ENCODE results near the gene MYO3A. TPM values are rescaled to one million over a fixed set of nuclear protein-coding genes. Genes with fewer than 3 reads are reported as not detected.

The MYO3A gene
- total and polyA plus RNA-seq, 2 experiments from 2014 or later = 3.0 to 10.7 TPM

DNA sequence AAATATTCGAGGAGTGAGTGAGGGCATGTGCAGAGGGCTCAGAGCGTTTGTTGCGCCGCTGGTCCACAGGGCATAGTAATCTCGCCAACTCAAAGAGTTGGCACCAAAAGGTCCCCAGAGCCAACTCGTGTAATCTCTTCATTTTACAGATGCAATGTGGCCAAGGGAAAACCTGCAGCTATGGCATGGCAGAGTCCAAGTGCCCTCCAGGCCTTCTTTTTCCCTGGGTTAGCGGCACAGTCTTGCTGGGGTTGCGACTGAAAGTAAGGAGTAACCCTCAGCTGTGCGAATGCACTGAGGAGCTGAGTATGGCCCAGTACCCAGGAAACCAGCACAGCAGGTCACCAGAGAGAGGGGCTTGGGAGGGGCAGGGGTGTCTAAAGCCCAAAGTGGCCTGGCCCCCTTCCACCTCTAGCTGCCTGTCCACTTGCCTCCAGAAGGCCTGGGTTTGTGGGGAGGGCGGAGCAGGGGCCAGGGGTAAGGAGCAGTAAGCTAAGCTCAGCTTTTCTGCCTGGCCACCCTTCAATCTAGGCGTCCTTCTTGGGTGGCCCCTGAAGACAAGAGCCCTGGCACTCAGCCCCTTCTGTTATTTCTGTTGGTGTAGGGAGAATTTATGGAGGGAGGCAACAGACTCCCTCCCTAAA lies 279.2 kb downstream of the MYO3A start:
- Mint-ChIP-seq H3K9me3 (no peaks in the 10 kb centered on the region; the same call in 2 of the 3 replicates), H3K27me3 (ENCODE audit: insufficient read depth, low read depth, poor library complexity) (peaks cover 40% of the 10 kb centered on the region), H3K4me1 (peaks cover 37% of the 10 kb centered on the region), H3K36me3 (ENCODE audit: low read depth) (no peaks in the 10 kb centered on the region; the same call in 2 of the 3 replicates), H3K4me3 (peak overlapping the region; percentile 76), H3K27ac (no peak overlapping the region)
- no peaks in the 10 kb centered on the region for H3K36me3 ChIP-seq (ENCODE audit: insufficient read depth)
- peak overlapping the region; percentile 53 for H3K4me3 ChIP-seq
- no peaks in the 10 kb centered on the region for H4K20me1 ChIP-seq (replicated peaks; ENCODE audit: insufficient read depth)
- H3K4me2 ChIP-seq = peak overlapping the region; percentile 91
- H3K27me3 ChIP-seq (ENCODE audit: insufficient read depth) = peaks cover 94% of the 10 kb centered on the region
- no peaks in the 10 kb centered on the region for H3K79me2 ChIP-seq (replicated peaks; ENCODE audit: insufficient read depth)
- H2AFZ ChIP-seq = no peak overlapping the region
- H3F3A ChIP-seq (replicated peaks; ENCODE audit: low read depth) = peaks cover 12% of the 10 kb centered on the region; the same call in 1 of the 2 replicates
- peaks cover 41% of the 10 kb centered on the region for H3K4me1 ChIP-seq (ENCODE audit: insufficient read depth)
- H3K9me2 ChIP-seq (ENCODE audit: insufficient read depth) = no peaks in the 10 kb centered on the region
- no peak for TF ChIP-seq JUNB (IDR thresholded peaks at IDR 0.05; ENCODE audit: unreplicated experiment)
- no peak for TF ChIP-seq ZNF331 (CRISPR knock-in tag; IDR thresholded peaks at IDR 0.05; ENCODE audit: low read depth)
- TF ChIP-seq, protein P1, sequence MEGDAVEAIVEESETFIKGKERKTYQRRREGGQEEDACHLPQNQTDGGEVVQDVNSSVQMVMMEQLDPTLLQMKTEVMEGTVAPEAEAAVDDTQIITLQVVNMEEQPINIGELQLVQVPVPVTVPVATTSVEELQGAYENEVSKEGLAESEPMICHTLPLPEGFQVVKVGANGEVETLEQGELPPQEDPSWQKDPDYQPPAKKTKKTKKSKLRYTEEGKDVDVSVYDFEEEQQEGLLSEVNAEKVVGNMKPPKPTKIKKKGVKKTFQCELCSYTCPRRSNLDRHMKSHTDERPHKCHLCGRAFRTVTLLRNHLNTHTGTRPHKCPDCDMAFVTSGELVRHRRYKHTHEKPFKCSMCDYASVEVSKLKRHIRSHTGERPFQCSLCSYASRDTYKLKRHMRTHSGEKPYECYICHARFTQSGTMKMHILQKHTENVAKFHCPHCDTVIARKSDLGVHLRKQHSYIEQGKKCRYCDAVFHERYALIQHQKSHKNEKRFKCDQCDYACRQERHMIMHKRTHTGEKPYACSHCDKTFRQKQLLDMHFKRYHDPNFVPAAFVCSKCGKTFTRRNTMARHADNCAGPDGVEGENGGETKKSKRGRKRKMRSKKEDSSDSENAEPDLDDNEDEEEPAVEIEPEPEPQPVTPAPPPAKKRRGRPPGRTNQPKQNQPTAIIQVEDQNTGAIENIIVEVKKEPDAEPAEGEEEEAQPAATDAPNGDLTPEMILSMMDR (conservative IDR thresholded peaks at IDR 0.05; ENCODE audit: low read depth in 2 of 2) = no peak
- TF ChIP-seq EZH2phosphoT487 (IDR thresholded peaks at IDR 0.05; ENCODE audit: unreplicated experiment) = no peak
- TF ChIP-seq ZNF114 (CRISPR knock-in tag; IDR thresholded peaks at IDR 0.05) = no peak
- no peak for TF ChIP-seq NANOG (IDR thresholded peaks at IDR 0.05; ENCODE audit: borderline replicate concordance)
- TF ChIP-seq, protein P2, sequence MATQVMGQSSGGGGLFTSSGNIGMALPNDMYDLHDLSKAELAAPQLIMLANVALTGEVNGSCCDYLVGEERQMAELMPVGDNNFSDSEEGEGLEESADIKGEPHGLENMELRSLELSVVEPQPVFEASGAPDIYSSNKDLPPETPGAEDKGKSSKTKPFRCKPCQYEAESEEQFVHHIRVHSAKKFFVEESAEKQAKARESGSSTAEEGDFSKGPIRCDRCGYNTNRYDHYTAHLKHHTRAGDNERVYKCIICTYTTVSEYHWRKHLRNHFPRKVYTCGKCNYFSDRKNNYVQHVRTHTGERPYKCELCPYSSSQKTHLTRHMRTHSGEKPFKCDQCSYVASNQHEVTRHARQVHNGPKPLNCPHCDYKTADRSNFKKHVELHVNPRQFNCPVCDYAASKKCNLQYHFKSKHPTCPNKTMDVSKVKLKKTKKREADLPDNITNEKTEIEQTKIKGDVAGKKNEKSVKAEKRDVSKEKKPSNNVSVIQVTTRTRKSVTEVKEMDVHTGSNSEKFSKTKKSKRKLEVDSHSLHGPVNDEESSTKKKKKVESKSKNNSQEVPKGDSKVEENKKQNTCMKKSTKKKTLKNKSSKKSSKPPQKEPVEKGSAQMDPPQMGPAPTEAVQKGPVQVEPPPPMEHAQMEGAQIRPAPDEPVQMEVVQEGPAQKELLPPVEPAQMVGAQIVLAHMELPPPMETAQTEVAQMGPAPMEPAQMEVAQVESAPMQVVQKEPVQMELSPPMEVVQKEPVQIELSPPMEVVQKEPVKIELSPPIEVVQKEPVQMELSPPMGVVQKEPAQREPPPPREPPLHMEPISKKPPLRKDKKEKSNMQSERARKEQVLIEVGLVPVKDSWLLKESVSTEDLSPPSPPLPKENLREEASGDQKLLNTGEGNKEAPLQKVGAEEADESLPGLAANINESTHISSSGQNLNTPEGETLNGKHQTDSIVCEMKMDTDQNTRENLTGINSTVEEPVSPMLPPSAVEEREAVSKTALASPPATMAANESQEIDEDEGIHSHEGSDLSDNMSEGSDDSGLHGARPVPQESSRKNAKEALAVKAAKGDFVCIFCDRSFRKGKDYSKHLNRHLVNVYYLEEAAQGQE (IDR thresholded peaks at IDR 0.05; ENCODE audit: unreplicated experiment) = no peak
- no peak for TF ChIP-seq STAT1 (IDR thresholded peaks at IDR 0.05; ENCODE audit: unreplicated experiment)
- no peak for TF ChIP-seq POLR2AphosphoS5 (IDR thresholded peaks at IDR 0.05; ENCODE audit: low read depth)
- TF ChIP-seq, protein P3, sequence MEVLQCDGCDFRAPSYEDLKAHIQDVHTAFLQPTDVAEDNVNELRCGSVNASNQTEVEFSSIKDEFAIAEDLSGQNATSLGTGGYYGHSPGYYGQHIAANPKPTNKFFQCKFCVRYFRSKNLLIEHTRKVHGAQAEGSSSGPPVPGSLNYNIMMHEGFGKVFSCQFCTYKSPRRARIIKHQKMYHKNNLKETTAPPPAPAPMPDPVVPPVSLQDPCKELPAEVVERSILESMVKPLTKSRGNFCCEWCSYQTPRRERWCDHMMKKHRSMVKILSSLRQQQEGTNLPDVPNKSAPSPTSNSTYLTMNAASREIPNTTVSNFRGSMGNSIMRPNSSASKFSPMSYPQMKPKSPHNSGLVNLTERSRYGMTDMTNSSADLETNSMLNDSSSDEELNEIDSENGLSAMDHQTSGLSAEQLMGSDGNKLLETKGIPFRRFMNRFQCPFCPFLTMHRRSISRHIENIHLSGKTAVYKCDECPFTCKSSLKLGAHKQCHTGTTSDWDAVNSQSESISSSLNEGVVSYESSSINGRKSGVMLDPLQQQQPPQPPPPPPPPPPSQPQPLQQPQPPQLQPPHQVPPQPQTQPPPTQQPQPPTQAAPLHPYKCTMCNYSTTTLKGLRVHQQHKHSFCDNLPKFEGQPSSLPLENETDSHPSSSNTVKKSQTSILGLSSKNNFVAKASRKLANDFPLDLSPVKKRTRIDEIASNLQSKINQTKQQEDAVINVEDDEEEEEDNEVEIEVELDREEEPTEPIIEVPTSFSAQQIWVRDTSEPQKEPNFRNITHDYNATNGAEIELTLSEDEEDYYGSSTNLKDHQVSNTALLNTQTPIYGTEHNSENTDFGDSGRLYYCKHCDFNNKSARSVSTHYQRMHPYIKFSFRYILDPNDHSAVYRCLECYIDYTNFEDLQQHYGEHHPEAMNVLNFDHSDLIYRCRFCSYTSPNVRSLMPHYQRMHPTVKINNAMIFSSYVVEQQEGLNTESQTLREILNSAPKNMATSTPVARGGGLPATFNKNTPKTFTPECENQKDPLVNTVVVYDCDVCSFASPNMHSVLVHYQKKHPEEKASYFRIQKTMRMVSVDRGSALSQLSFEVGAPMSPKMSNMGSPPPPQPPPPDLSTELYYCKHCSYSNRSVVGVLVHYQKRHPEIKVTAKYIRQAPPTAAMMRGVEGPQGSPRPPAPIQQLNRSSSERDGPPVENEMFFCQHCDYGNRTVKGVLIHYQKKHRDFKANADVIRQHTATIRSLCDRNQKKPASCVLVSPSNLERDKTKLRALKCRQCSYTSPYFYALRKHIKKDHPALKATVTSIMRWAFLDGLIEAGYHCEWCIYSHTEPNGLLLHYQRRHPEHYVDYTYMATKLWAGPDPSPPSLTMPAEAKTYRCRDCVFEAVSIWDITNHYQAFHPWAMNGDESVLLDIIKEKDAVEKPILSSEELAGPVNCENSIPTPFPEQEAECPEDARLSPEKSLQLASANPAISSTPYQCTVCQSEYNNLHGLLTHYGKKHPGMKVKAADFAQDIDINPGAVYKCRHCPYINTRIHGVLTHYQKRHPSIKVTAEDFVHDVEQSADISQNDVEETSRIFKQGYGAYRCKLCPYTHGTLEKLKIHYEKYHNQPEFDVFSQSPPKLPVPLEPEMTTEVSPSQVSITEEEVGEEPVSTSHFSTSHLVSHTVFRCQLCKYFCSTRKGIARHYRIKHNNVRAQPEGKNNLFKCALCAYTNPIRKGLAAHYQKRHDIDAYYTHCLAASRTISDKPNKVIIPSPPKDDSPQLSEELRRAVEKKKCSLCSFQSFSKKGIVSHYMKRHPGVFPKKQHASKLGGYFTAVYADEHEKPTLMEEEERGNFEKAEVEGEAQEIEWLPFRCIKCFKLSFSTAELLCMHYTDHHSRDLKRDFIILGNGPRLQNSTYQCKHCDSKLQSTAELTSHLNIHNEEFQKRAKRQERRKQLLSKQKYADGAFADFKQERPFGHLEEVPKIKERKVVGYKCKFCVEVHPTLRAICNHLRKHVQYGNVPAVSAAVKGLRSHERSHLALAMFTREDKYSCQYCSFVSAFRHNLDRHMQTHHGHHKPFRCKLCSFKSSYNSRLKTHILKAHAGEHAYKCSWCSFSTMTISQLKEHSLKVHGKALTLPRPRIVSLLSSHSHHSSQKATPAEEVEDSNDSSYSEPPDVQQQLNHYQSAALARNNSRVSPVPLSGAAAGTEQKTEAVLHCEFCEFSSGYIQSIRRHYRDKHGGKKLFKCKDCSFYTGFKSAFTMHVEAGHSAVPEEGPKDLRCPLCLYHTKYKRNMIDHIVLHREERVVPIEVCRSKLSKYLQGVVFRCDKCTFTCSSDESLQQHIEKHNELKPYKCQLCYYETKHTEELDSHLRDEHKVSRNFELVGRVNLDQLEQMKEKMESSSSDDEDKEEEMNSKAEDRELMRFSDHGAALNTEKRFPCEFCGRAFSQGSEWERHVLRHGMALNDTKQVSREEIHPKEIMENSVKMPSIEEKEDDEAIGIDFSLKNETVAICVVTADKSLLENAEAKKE (CRISPR knock-in tag; IDR thresholded peaks at IDR 0.05) = no peak
- no peak for TF ChIP-seq EZH2 (IDR thresholded peaks at IDR 0.05; ENCODE audit: low read depth, unreplicated experiment)
- TF ChIP-seq CREB1 (CRISPR knock-in tag; IDR thresholded peaks at IDR 0.05; ENCODE audit: low read depth) = no peak
- H3K27ac ChIP-seq (ENCODE audit: low read depth) = no peak overlapping the region
- DNase-seq (ENCODE audit: low spot score) = peak; percentile 64
- ATAC-seq = peak; percentile 5
